ENCODE results near the gene GLP1R. TPM values are rescaled to one million over a fixed set of nuclear protein-coding genes. Genes with fewer than 3 reads are reported as not detected.

GLP1R gene
- total and polyA plus RNA-seq, 2 donors (not counting 1 experiment from before 2014, with no cell fraction given) = not detected

DNA sequence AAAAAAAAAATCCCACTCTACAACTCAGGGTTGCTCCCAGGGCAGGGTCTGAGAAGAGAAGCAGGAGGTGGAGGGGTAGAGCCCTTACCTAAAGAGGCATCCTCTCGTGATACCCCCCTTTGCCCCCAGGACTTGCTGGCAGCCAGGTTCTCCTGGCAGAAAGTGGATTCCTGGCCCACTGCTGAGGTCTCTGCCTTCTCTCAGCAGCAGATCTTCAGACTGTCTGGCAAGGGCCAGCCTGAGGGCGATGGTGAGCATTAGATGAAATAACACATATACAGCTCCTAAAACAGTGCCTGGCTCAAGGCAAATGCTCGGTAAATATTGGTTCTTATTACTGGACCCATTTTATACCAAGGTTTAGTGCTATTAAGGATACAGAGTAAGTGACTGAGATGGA, 4.8 kb upstream of the GLP1R start:
- intact Hi-C loops (cut with micrococcal nuclease) = no loop called here
- Histone ChIP-seq H3K27me3 (replicated peaks in 1 of 4; ENCODE audit: control extremely low read depth in 1 of 4, control insufficient read depth in 3 of 4, insufficient read depth in 4 of 4, low read length in 3 of 4) (peaks cover 0 to 26% (median 16%) of the 10 kb centered on the region in 4 experiments), H3K79me2 (ENCODE audit: control insufficient read depth, insufficient read depth, low read length) (no peaks in the 10 kb centered on the region), H4K20me1 (ENCODE audit: control insufficient read depth, insufficient read depth, low read length, poor library complexity, severe bottlenecking) (no peaks in the 10 kb centered on the region), H3K36me3 (replicated peaks in 1 of 2; ENCODE audit: control extremely low read depth in 1 of 2, control insufficient read depth in 1 of 2, extremely low read depth in 1 of 2, insufficient read depth in 2 of 2, low read length in 1 of 2) (no peaks in the 10 kb centered on the region), H3K4me2 (replicated peaks; ENCODE audit: low read depth, low read length, poor library complexity, severe bottlenecking) (no peak overlapping the region), H2AFZ (ENCODE audit: insufficient read depth, low read depth, low read length, poor library complexity, severe bottlenecking) (no peak overlapping the region), H3K9me3 (ENCODE audit: control extremely low read depth in 1 of 3, control insufficient read depth in 2 of 3, insufficient read depth in 1 of 3, low read length in 2 of 3) (peaks cover 0 to 6% (median 0%) of the 10 kb centered on the region in 3 donors), H3K4me3 (ENCODE audit: control extremely low read depth in 1 of 5, extremely low read depth in 1 of 5, insufficient read depth in 1 of 5, low read depth in 2 of 5, low read length in 4 of 5) (no peak overlapping the region), H3K27ac (ENCODE audit: low read length in 2 of 2) (no peak overlapping the region), H3K9ac (ENCODE audit: low read length) (no peak overlapping the region), H3K4me1 (ENCODE audit: control insufficient read depth in 2 of 2, insufficient read depth in 2 of 2, low read length in 2 of 2) (peaks cover 0 to 3% of the 10 kb centered on the region in 2 donors)
- Mint-ChIP-seq H3K27me3 (peaks cover 38% of the 10 kb centered on the region), H3K27ac (no peak overlapping the region), H3K4me3 (no peak overlapping the region), H3K9me3 (ENCODE audit: insufficient read depth) (no peaks in the 10 kb centered on the region), H3K4me1 (peaks cover 4% of the 10 kb centered on the region)
- 100% methylated on average over 1 of the region's 3 CpGs for WGBS (ENCODE audit: insufficient coverage)
- POLR2A ChIA-PET = no interaction called here
- CTCF ChIA-PET = no interaction called here
- no peak for DNase-seq
- TF ChIP-seq, protein P1, sequence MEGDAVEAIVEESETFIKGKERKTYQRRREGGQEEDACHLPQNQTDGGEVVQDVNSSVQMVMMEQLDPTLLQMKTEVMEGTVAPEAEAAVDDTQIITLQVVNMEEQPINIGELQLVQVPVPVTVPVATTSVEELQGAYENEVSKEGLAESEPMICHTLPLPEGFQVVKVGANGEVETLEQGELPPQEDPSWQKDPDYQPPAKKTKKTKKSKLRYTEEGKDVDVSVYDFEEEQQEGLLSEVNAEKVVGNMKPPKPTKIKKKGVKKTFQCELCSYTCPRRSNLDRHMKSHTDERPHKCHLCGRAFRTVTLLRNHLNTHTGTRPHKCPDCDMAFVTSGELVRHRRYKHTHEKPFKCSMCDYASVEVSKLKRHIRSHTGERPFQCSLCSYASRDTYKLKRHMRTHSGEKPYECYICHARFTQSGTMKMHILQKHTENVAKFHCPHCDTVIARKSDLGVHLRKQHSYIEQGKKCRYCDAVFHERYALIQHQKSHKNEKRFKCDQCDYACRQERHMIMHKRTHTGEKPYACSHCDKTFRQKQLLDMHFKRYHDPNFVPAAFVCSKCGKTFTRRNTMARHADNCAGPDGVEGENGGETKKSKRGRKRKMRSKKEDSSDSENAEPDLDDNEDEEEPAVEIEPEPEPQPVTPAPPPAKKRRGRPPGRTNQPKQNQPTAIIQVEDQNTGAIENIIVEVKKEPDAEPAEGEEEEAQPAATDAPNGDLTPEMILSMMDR (IDR thresholded peaks at IDR 0.05) = no peak
- TF ChIP-seq EZH2 (IDR thresholded peaks at IDR 0.05; ENCODE audit: borderline replicate concordance, insufficient read depth, low read depth, low read length, poor library complexity, severe bottlenecking) = no peak
- no peak for ATAC-seq (ENCODE audit: low read depth)

DNA sequence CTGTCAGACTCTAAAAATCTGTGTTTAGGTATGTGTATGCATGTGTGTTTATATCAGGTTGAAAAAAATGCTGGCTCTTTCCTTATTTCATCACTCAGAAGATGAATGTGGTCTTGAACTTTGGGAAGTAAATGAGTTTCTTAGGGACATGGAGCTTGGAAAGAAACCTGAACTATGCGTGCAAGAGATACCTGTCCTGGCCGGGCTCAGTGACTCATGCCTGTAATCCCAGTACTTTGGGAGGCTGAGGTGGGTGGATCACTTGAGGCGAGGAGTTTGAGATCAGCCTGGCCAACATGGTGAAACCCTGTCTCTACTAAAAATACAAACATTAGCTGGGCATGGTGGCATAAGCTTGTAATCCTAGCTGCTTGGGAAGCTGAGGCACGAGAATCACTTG, 4.4 kb upstream of the GLP1R start:
- H3K9me3 Mint-ChIP-seq (ENCODE audit: insufficient read depth) = no peaks in the 10 kb centered on the region
- ATAC-seq (ENCODE audit: low read depth) (no peak), DNase-seq (no peak)
- peaks cover 0 to 30% (median 18%) of the 10 kb centered on the region in 4 experiments for H3K27me3 ChIP-seq (replicated peaks in 1 of 4; ENCODE audit: control extremely low read depth in 1 of 4, control insufficient read depth in 3 of 4, insufficient read depth in 4 of 4, low read length in 3 of 4)
- ChIA-PET CTCF (no interaction called here), POLR2A (no interaction called here)
- H3K36me3 ChIP-seq (replicated peaks in 1 of 2; ENCODE audit: control extremely low read depth in 1 of 2, control insufficient read depth in 1 of 2, extremely low read depth in 1 of 2, insufficient read depth in 2 of 2, low read length in 1 of 2) = no peaks in the 10 kb centered on the region
- H2AFZ ChIP-seq (ENCODE audit: insufficient read depth, low read depth, low read length, poor library complexity, severe bottlenecking) = no peak overlapping the region
- H3K4me3 ChIP-seq (ENCODE audit: control extremely low read depth in 1 of 5, extremely low read depth in 1 of 5, insufficient read depth in 1 of 5, low read depth in 2 of 5, low read length in 4 of 5) = no peak overlapping the region
- H3K9me3 ChIP-seq (ENCODE audit: control extremely low read depth in 1 of 3, control insufficient read depth in 2 of 3, insufficient read depth in 1 of 3, low read length in 2 of 3) = peaks cover 0 to 6% (median 0%) of the 10 kb centered on the region in 3 donors
- peaks cover 5% of the 10 kb centered on the region for H3K4me1 Mint-ChIP-seq
- peaks cover 37% of the 10 kb centered on the region for H3K27me3 Mint-ChIP-seq
- no peak overlapping the region for H3K27ac ChIP-seq (ENCODE audit: low read length in 2 of 2)
- H4K20me1 ChIP-seq (ENCODE audit: control insufficient read depth, insufficient read depth, low read length, poor library complexity, severe bottlenecking) = no peaks in the 10 kb centered on the region
- 100% methylated on average over 3 of the region's 4 CpGs for WGBS (ENCODE audit: insufficient coverage)
- TF ChIP-seq, protein P1 (IDR thresholded peaks at IDR 0.05) = no peak
- no peak for TF ChIP-seq EZH2 (IDR thresholded peaks at IDR 0.05; ENCODE audit: borderline replicate concordance, insufficient read depth, low read depth, low read length, poor library complexity, severe bottlenecking)
- intact Hi-C loops (cut with micrococcal nuclease) = no loop called here
- H3K4me1 ChIP-seq (ENCODE audit: control insufficient read depth in 2 of 2, insufficient read depth in 2 of 2, low read length in 2 of 2) = peaks cover 0 to 7% of the 10 kb centered on the region in 2 donors
- H3K79me2 ChIP-seq (ENCODE audit: control insufficient read depth, insufficient read depth, low read length) = no peaks in the 10 kb centered on the region
- H3K4me3 Mint-ChIP-seq = no peak overlapping the region
- H3K27ac Mint-ChIP-seq = no peak overlapping the region
- no peak overlapping the region for H3K9ac ChIP-seq (ENCODE audit: low read length)
- H3K4me2 ChIP-seq (replicated peaks; ENCODE audit: low read depth, low read length, poor library complexity, severe bottlenecking) = no peak overlapping the region

Data from B cell (primary cell).